Muscle of leg (tissue), 11 donors: ENCODE data around the gene UBE3C. TPM values are rescaled to one million over a fixed set of nuclear protein-coding genes. Genes with fewer than 3 reads are reported as not detected.
A peak's percentile ranks its signal among the peaks of the same experiment; 100 is the strongest.
"Not testable (repeated sequence)": the region's sequence is repeated elsewhere in the genome, so short reads cannot be mapped to it uniquely, and the experiment has no call there.

Source experiments
- DNase-seq: peaks from one replicate; pipeline ENCODE4 v3.0.0; 2013
- H3K27ac ChIP-seq: one replicate; pipeline ENCODE4 v1.5.1; 2013; ENCODE audit warnings: mild to moderate bottlenecking, low read length, control low read depth
- H3K27me3 ChIP-seq: one replicate; pipeline ENCODE4 v1.6.1; 2013; ENCODE audit warnings: low read length; ENCODE audit not compliant: control insufficient read depth, insufficient read depth
- H3K36me3 ChIP-seq: one replicate; pipeline ENCODE4 v1.6.1; 2013; ENCODE audit warnings: low read length; ENCODE audit not compliant: control insufficient read depth, insufficient read depth
- H3K4me1 ChIP-seq: one replicate; pipeline ENCODE4 v1.6.1; 2013; ENCODE audit warnings: low read length; ENCODE audit not compliant: control insufficient read depth, insufficient read depth
- H3K4me3 ChIP-seq: one replicate; pipeline ENCODE4 v1.5.1; 2013; ENCODE audit warnings: low read length, control low read depth
- H3K9me3 ChIP-seq: replicated peaks from 2 replicates; pipeline ENCODE4 v1.6.1; 2013; ENCODE audit warnings: low read depth, low read length; ENCODE audit not compliant: control insufficient read depth
- WGBS: methylation state at CpG from one replicate; pipeline ENCODE4 v1.1.5; 2013; ENCODE audit warnings: missing lambda C conversion rate; ENCODE audit not compliant: insufficient coverage; 5-methylcytosine and 5-hydroxymethylcytosine counted together
- polyA plus RNA-seq, 8 donors: library from polyadenylated mRNA; unstranded; fragments of 120-200 nt; gene quantifications; one replicate each; pipeline versions ENCODE4 v1.2.1 to v1.2.3, GENCODE V29; 2013; ENCODE audit warnings: inconsistent platforms in 1 of 8, low replicate concordance in 1 of 8; ENCODE audit not compliant: insufficient read length in 8 of 8, insufficient read depth in 1 of 8
- total RNA-seq: library from RNA; stranded (reverse); fragments of 120-200 nt; gene quantifications from one replicate; pipeline ENCODE4 v1.2.4, GENCODE V29; 2013

UBE3C gene
- total and polyA plus RNA-seq, 9 donors: 29.7 to 39.9 (median 33.4) TPM

DNA sequence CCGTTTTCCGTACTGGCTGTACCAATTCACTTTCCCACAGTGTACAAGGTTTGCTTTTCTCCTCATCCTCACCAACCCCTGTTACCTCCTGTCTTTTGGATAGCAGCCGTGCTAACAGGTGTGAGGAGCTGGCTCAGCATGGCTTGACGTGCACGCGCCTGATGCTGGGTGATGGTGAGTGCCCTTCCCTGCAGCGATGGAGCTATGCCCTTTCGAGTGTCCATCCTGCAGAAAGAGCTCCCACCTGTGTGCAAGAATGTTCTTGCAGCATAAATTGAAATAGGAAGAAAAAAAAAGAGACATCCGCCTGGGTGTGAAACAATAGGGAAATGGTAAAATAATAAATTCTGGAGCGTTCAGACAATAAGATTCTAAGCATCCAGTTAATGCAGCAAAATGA, 9.5 kb upstream of the UBE3C start:
- 81% methylated on average over 7 of the region's 10 CpGs for WGBS
- H3K9me3 ChIP-seq: no peaks in the 10 kb centered on the region
- no peak for DNase-seq
- no peaks in the 10 kb centered on the region for H3K4me1 ChIP-seq
- H3K36me3 ChIP-seq: no peaks in the 10 kb centered on the region
- H3K27me3 ChIP-seq: peaks cover 11% of the 10 kb centered on the region
- H3K27ac ChIP-seq: no peak overlapping the region
- no peak overlapping the region for H3K4me3 ChIP-seq

DNA sequence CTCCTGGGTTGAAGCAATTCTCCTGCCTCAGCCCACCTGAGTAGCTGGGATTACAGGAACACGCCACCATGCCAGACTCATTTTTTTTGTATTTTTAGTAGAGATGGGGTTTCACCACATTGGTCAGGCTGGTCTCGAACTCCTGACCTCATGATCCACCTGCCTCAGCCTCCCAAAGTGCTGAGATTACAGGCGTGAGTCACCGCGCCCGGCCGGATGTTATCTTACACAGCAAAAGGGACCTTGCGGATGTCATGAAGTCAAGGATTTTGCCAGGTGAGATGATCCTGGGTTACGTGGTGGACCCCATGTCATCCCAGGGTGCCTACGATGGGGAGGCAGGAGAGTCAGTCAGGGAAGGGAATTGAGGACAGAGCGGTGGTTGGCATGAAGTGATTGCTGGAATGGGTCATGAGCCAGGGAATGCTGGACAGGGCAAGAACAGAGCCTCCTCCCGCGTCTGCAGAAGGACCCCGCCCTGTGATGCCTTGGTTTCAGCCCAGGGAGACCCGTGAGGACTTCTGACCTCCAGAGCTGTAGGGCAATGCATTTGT, 8.7 kb upstream of the UBE3C start:
- no peaks in the 10 kb centered on the region for H3K36me3 ChIP-seq
- H3K4me3 ChIP-seq: no peak overlapping the region
- no peaks in the 10 kb centered on the region for H3K4me1 ChIP-seq
- no peaks in the 10 kb centered on the region for H3K9me3 ChIP-seq
- no peak overlapping the region for H3K27ac ChIP-seq
- H3K27me3 ChIP-seq: peaks cover 11% of the 10 kb centered on the region
- no peak for DNase-seq
- 73% methylated on average over 11 of the region's 15 CpGs for WGBS

DNA sequence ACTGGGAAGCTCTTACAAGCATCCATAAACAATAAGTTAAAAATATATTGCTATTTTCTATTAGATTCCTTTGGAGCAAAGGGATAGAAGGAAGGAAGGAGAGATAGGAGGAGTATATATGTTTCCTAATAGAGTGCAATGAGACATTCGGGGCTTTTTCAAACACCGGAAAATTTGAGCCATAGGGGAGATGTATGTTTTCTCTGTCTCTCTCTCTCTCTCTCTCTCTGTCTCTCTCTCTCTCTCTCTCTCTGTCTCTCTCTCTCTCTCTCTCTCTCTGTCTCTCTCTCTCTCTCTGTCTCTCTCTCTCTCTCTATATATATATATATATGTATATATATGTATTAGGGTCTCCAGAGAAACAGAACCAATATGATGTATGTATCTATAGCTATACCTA, 7.9 kb upstream of the UBE3C start:
- H3K9me3 ChIP-seq, H3K4me1 ChIP-seq, H3K36me3 ChIP-seq, DNase-seq, H3K27ac ChIP-seq, H3K4me3 ChIP-seq: not testable (repeated sequence)
- WGBS: no CpG with 5 or more reads among the region's 2 CpGs
- peaks cover 11% of the 10 kb centered on the region for H3K27me3 ChIP-seq

DNA sequence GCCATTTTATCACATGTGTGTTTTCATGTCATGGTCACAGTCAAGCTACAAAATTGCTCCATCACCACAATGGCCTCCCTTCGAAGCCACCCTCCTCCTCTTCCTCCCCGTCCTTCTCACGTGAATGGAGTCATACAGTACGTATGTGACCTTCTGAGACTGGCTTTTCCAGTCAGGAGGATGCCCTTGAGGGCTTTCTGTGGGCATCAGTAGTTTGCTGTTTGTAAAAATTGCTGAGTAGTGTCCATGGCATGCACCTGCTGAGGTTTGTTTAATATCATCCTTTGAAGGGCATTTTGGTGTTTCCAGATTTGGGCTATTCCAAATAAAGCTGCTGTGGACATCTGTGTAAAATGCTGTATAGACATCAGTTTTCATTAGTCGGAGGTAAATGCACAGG, 5.9 kb upstream of the UBE3C start:
- H3K4me3 ChIP-seq: no peak overlapping the region
- no peak overlapping the region for H3K27ac ChIP-seq
- WGBS: no CpG with 5 or more reads among the region's 5 CpGs
- no peaks in the 10 kb centered on the region for H3K4me1 ChIP-seq
- peaks cover 11% of the 10 kb centered on the region for H3K27me3 ChIP-seq
- no peaks in the 10 kb centered on the region for H3K36me3 ChIP-seq
- DNase-seq: no peak
- H3K9me3 ChIP-seq: no peaks in the 10 kb centered on the region

DNA sequence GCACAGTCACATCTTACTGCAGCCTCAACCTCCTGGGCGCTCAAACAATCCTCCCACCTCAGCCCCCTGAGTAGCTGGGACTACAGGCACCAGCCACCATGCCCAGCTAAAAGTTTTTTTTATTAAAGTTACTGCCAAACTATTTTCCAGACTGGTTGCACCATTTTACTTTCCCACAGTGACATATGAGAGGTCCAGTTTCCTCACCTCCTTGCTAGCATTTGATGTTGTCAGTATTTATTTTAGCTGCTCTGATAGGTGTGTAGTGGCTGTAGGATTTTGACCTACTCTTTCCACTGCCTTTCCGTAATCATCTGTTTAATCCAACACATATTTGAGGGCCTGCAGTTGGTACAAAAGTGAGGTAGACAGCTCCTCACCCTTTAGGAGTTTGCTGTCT, 5.4 kb upstream of the UBE3C start:
- no peaks in the 10 kb centered on the region for H3K4me1 ChIP-seq
- no peaks in the 10 kb centered on the region for H3K9me3 ChIP-seq
- WGBS: 90% methylated on average over 1 of the region's 2 CpGs
- no peak overlapping the region for H3K27ac ChIP-seq
- H3K4me3 ChIP-seq: no peak overlapping the region
- no peak for DNase-seq
- H3K27me3 ChIP-seq: peaks cover 11% of the 10 kb centered on the region
- H3K36me3 ChIP-seq: no peaks in the 10 kb centered on the region

DNA sequence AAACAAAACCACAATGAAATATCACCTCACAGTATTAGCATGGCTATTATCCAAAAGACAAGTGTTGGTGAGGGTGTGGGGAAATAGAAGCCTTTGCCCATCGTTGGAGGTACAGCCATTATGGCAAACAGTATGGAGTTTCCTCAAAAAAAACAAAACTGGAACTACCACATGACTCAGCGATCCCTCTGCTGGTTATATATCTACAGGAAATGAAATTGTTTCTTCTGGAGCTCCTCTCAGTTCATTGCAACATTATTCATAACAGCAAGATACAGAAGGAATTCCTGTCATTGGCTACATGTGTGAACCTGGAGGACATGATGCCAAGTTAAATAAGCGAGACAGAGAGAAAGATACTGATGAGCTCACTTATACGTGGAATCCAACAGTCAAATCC, 2.4 kb upstream of the UBE3C start:
- Histone ChIP-seq H3K36me3 (peaks cover 11% of the 10 kb centered on the region), H3K4me3 (no peak overlapping the region), H3K27me3 (peaks cover 3% of the 10 kb centered on the region), H3K4me1 (peaks cover 20% of the 10 kb centered on the region), H3K27ac (no peak overlapping the region), H3K9me3 (no peaks in the 10 kb centered on the region)
- WGBS: no CpG with 5 or more reads among the region's 4 CpGs
- peak; percentile 11 for DNase-seq

DNA sequence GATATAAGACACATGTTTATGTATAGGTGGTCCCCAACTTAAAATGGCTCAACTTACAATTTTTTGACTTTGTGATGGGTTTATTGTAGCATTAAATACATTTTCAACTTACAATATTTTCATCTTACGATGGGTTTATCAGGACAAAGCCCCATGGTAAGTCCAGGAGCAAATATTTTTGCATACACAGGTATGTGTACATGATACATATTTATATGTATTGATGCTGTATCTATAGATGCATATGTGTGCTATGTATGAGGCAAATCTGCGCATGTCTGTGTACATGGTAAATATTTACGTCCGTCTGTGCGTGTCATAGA, 664 bp upstream of the UBE3C start:
- no peak for DNase-seq
- WGBS: 7% methylated on average over 4 of the region's 5 CpGs
- peak overlapping the region; percentile 93 for H3K27ac ChIP-seq
- H3K27me3 ChIP-seq: peaks cover 2% of the 10 kb centered on the region
- peak overlapping the region; percentile 61 for H3K4me3 ChIP-seq
- peaks cover 22% of the 10 kb centered on the region for H3K4me1 ChIP-seq
- peaks cover 24% of the 10 kb centered on the region for H3K36me3 ChIP-seq
- no peaks in the 10 kb centered on the region for H3K9me3 ChIP-seq

DNA sequence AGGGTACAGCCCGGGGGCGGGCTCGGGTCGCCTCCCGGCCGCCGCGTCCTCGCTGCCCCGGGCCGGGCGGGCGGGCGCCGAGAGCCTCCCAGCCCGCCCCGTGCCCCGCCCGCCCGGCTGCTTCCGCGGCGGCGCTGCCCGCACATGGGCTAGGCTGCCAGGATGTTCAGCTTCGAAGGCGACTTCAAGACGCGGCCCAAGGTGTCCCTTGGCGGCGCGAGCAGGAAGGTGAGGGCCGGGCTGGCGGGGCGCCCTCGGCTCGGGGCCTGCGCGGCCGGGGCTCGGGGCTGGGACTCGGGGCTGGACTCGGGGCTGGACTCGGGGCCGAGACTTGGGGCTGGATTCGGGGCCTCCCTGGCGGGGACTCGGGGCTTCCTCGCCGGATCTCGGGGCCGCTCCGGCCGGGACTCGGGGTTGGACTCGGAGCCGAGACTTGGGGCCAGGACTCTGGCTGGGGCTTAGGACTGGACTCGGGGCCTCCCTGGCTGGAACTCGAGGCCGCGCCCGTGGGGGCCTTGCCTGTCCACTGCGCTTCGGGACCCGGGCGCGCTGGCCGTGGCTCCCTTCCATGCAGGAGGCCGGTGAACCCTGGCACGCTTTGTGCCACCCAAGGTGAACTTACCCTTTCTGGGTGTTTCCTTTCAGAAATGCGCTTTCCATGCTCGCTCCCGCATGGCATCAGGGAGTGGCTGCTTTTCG, 534 bp downstream of the UBE3C start:
- H3K4me1 ChIP-seq: peaks cover 22% of the 10 kb centered on the region
- peaks cover 30% of the 10 kb centered on the region for H3K36me3 ChIP-seq
- WGBS: under 1% methylated on average over 74 of the region's 74 CpGs
- H3K9me3 ChIP-seq: no peaks in the 10 kb centered on the region
- H3K4me3 ChIP-seq: peak overlapping the region; percentile 90
- peak overlapping the region; percentile 91 for H3K27ac ChIP-seq
- DNase-seq: no peak
- no peaks in the 10 kb centered on the region for H3K27me3 ChIP-seq

DNA sequence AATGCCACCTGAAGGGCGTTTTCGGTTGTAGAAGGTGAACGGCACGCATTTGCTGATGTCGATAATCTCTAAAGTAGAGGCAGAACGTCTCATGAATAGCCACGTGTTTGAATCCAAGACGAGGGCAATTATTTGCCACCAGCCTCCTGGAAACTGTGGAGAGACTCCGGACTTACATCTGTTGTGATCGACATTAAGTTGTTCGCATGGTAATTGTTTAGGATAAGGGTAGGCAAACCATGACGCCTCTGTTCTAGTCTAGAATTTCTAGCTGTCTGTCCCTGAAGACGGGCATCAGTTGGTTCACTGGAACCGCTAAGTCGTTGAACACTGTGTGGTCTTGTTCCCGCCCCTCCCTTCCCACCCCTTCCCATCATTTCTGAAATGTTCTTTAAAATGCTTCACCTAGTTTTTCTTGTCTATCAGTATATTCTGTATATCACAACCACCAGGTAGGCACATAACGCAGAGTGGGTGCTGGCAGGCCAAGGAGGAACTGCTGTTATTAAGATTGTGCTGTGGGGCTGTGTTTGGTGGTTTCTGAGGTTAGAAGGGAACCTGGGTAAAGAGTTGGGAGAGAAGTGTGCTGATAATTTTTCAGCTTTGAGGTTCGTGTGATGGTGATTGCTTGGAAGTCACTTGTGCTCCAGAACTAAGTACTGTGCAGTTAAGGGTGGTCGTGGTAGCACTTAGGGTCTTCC, 1.2 kb downstream of the UBE3C start:
- WGBS: 13% methylated on average over 17 of the region's 19 CpGs
- H3K27me3 ChIP-seq: no peaks in the 10 kb centered on the region
- H3K4me3 ChIP-seq: peak overlapping the region; percentile 90
- H3K4me1 ChIP-seq: peaks cover 22% of the 10 kb centered on the region
- no peak for DNase-seq
- peaks cover 33% of the 10 kb centered on the region for H3K36me3 ChIP-seq
- H3K9me3 ChIP-seq: no peaks in the 10 kb centered on the region
- peak overlapping the region; percentile 91 for H3K27ac ChIP-seq

DNA sequence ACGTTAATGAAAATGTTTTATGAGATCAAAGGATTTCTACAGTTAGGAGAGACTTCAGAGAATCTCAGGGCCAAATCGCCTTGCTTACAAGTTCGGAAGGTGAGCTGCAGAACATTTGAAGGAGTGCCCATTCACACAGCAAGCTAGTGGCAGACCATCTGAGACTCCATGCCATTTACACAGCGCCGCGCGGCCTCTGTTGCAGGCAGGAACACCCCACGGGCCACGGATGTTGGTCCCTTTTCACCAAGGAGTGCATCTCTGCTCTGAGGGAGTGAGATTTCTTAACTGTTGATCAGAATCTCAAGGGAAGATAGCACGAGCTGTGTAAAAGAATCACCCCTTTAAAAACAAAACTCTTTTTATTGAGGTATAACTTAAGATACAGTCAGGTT, 1.8 kb downstream of the UBE3C start:
- H3K4me1 ChIP-seq: peaks cover 22% of the 10 kb centered on the region
- no peak for DNase-seq
- H3K27ac ChIP-seq: no peak overlapping the region
- no peaks in the 10 kb centered on the region for H3K9me3 ChIP-seq
- no peaks in the 10 kb centered on the region for H3K27me3 ChIP-seq
- no peak overlapping the region for H3K4me3 ChIP-seq
- H3K36me3 ChIP-seq: peaks cover 36% of the 10 kb centered on the region
- WGBS: 83% methylated on average over 3 of the region's 10 CpGs
